ENCODE data around the gene RHBDD2.
"Not testable (repeated sequence)": the region's sequence is repeated elsewhere in the genome, so short reads cannot be mapped to it uniquely, and the experiment has no call there.

The RHBDD2 gene

GRCh38 chr7:75909521-75910132 lies 30.8 kb downstream of the RHBDD2 start:
- no peak for TF ChIP-seq CTCF (IDR thresholded peaks at IDR 0.05; ENCODE audit: insufficient read depth, low read length, missing control alignments)

GRCh38 chr7:75911186-75911585 lies 32.4 kb downstream of the RHBDD2 start:
- H3K4me3 ChIP-seq (ENCODE audit: low read depth, low read length); DNase-seq (ENCODE audit: low read depth, low spot score); POLR2A ChIA-PET: not testable (repeated sequence)
- CTCF ChIA-PET: interaction anchor here (1.1 kb wide), 1 partner anchor 21 kb away, joined by 3 read pairs; no protein-coding TSS in a partner anchor

More at GRCh38 chr7:75909521-75910132, 30.8 kb downstream of the RHBDD2 start:
- ChIA-PET CTCF (no interaction called here), POLR2A (no interaction called here)
- no peak overlapping the region for H3K4me3 ChIP-seq (ENCODE audit: low read depth, low read length)
- DNase-seq (ENCODE audit: low read depth, low spot score): no peak

DNA sequence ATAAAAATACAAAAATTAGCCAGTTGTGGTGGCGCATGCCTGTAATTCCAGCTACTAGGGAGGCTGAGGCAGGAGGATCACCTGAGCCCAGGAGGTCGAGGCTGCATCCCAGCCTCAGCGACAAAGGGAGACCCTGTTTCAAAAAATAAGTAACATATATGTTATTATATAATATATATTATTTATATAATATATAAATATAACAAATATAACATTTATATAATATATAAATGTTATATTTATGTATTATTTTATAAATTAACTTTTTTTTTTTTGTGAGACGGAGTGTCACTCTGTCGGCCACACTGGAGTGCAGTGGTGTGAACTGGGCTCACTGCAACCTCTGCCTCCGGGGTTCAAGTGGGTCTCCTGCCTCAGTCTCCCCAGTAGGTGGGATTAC lies 34.6 kb downstream of the RHBDD2 start:
- no peak for DNase-seq (ENCODE audit: low read depth, low spot score)
- CTCF ChIA-PET: interaction anchor here (0.8 kb wide), 1 partner anchor 10 kb away, joined by 3 read pairs; no protein-coding TSS in a partner anchor
- H3K4me3 ChIP-seq (ENCODE audit: low read depth, low read length): no peak overlapping the region
- POLR2A ChIA-PET: no interaction called here
- no peak for TF ChIP-seq CTCF (IDR thresholded peaks at IDR 0.05; ENCODE audit: insufficient read depth, low read length, missing control alignments)

- peak overlapping the region; percentile 90 for H3K4me3 ChIP-seq (ENCODE audit: low read depth, low read length)
- CTCF ChIA-PET: interaction anchor here (0.8 to 4.0 kb wide), 3 partner anchors 11 to 49 kb away, joined by 3 to 12 read pairs (median 3); no protein-coding TSS in a partner anchor
- no peak for DNase-seq (ENCODE audit: low read depth, low spot score)
- POLR2A ChIA-PET: interaction anchor here (1.0 to 2.1 kb wide), 6 partner anchors 9 to 47 kb away, joined by 3 to 10 read pairs (median 4); no protein-coding TSS in a partner anchor
- no peak for TF ChIP-seq CTCF (IDR thresholded peaks at IDR 0.05; ENCODE audit: insufficient read depth, low read length, missing control alignments)
These were observed 35.4 kb downstream of the RHBDD2 start for GRCh38 chr7:75914169-75914654.

- peak; percentile 40 for DNase-seq (ENCODE audit: low read depth, low spot score)
- H3K4me3 ChIP-seq (ENCODE audit: low read depth, low read length): peak within 1 kb of the TSS; percentile 90
- ChIA-PET POLR2A (interaction anchor here (0.6 to 2.1 kb wide), 9 partner anchors 9 to 46 kb away, joined by 3 to 10 read pairs (median 5); no protein-coding TSS in a partner anchor), CTCF (interaction anchor here (1.1 to 4.0 kb wide), 3 partner anchors 11 to 106 kb away, joined by 3 to 12 read pairs (median 7); no protein-coding TSS in a partner anchor)
- no peak for TF ChIP-seq CTCF (IDR thresholded peaks at IDR 0.05; ENCODE audit: insufficient read depth, low read length, missing control alignments)
These were observed 36.0 kb downstream of the RHBDD2 start, which contains the start of gene POR for GRCh38 chr7:75914655-75915415. Gene POR (plus strand): TSS chr7:75915155. CDS start chr7:75954002, 38,847 bp downstream.

DNA sequence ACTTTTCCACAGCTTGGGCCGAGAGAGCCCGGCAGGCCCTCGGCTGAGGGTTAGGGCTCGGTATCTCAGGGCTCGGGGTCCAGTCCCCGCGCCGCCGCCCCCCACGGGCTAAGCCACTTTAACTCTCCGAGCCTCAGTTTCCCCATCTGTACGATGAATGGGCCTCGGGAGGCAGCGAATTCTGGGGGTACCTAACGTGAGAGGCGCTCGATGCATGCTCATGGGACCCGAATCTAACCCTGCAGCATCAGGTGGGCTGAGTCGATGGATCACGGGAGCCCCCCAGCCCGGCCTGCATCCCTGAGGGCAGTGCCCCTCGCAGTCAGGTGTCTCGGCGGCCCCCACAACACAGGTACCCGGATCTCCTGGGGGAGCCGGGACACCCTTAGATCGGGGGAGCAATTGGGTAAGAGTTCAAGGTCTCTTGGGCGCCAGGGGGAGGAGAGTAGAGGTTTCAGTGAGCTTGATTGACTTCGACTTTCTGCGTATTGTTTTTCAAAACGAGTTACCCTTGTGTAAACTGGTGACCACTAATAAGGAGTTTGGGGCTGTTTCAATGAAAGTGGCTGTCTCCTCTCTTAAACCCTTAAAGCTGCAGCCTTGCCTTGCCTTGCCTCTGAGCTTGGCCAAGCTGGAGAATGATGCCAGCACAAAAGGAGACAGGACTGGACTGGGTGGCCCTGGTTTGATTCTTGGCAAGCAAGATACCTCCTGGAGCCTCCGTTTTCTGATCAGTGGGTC lies 36.8 kb downstream of the RHBDD2 start:
- ChIA-PET POLR2A (interaction anchor here (0.6 to 2.1 kb wide), 7 partner anchors 9 to 277 kb away, joined by 3 to 10 read pairs (median 5); no protein-coding TSS in a partner anchor), CTCF (interaction anchor here (0.7 to 4.0 kb wide), 5 partner anchors 11 to 105 kb away, joined by 3 to 12 read pairs (median 4); no protein-coding TSS in a partner anchor)
- H3K4me3 ChIP-seq (ENCODE audit: low read depth, low read length): peak overlapping the region; percentile 90
- DNase-seq (ENCODE audit: low read depth, low spot score): no peak
- no peak for TF ChIP-seq CTCF (IDR thresholded peaks at IDR 0.05; ENCODE audit: insufficient read depth, low read length, missing control alignments)
